DMS 273 (cell line): ENCODE measurements around the gene MRPL27.

Experiments used
- DNase-seq: peaks from one replicate; lab custom pipeline; 2025; ENCODE audit not compliant: unreplicated experiment; lab: John Stamatoyannopoulos, UW

MRPL27 gene

DNA sequence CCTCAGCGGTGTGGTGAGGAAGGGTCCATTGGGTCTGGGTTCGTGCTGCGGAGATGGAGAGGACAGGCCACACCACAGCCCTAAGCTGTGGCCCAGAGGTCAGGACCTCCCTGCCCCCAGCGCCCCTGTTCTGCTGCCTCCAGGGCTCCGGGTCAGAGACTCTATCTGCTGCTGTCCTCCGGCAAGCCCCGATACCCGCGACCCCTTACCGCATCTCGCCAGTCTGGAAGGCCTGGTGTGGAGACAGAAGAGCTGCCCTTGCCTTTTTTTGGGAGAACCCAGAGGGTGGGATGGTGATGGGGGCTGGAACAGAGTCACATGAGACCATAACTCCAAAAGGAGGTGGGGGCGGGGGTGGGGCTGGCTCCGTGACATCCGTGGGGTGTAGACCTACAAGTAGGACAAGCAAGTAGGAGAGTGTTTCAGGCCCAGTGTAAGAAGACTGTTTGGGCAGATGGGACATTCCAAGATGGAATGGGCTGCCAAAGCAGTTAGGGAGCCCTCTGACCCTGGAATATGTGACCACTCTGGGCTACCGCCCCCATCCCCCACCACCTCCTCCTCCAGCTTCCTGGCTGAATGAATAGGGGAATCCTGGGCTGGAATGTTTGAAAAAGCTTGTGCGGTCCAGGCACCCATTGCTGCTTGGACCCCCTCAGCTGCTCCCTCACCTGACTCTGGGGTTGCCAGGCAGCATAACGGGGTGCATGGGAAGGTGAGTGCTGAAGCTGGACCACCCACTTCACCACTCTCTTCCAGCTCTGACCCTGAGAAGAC is 25.7 kb downstream of the MRPL27 start:
- no peak for DNase-seq

DNA sequence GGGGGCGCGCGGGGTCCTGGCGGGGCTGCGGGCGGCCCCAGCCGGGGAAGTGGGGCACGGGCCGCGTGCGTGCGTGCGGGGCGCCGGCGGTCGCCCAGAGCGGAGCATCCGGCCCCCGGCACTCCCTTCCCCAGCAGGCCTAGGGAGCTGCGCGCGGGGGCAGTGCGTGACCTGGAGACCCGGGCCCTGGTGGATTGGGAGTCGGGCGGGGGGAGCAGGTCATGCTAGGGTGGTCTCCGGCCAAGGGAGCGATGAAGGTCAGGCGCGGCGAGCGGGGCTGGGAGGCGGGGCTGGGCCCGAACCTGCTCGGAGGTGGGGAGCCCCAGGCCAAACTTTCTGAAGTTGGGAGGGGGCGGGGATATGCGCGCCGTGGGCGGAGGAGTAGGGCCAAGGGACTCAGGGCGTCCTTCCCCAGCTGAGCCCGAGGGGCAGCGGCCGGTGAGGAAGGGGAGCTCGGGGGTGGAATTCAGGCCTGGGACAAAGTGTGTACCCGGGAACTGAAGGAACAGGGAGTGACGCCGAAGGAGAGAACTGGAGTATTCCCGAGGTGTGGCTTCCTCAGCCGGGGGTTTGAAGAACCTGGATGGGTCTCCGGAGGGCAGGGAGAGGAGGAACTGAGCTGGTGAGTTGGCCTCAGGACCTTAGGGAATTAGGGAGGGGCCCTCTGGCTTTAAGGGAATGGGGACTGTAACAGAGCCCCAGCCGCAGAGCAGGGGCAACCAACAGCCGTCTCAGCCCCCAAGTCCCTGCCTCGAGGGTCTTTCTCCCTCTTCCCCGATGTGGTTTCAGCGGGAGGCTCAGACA is 26.5 kb downstream of the MRPL27 start:
- DNase-seq = peak; percentile 61

DNA sequence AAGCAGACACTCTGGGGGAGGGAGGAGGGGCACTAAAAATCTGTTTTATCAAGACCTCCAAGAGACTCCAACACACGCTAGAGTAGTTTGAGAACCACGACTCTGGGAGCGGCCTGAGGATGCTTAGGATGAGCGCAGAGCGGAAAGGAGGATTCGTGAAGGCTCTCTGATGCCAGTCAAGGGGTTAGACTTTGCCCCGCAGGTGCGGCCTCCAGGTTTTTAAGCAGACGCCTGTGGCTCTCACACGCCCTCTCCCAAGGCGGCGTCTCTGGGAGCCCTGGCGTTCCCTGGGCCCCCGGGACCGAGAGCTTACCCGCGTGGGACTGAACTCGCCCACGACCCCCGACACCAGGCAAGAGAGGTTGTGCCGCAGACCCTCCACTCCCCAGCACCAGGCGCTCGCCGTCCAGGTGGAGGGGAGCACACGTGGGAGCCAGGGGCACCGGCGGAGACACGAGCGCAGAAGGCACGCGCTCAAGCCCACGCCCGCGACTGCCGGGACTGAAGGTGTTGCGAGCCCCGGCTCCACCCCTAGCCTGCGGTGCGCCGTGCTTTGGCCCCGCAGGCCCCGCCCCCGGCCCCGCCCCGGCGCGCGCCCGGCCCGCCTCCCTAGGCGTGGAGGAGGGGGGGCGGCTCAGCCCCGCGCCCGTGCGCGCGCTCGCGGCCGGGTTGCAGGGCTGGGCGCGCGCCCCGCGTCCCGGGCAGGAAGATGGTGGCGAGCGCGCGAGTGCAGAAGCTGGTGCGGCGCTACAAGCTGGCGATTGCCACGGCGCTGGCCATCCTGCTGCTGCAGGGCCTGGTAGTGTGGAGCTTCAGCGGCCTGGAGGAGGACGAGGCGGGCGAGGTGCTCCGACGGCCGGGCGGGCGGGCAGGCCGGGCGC is 27.3 kb downstream of the MRPL27 start, which contains the start of gene XYLT2:
XYLT2 (plus strand) TSS at position 695 of the 881 bp plus-strand sequence; CDS start at position 710, 15 bp downstream.
- peak; percentile 97 for DNase-seq

DNA sequence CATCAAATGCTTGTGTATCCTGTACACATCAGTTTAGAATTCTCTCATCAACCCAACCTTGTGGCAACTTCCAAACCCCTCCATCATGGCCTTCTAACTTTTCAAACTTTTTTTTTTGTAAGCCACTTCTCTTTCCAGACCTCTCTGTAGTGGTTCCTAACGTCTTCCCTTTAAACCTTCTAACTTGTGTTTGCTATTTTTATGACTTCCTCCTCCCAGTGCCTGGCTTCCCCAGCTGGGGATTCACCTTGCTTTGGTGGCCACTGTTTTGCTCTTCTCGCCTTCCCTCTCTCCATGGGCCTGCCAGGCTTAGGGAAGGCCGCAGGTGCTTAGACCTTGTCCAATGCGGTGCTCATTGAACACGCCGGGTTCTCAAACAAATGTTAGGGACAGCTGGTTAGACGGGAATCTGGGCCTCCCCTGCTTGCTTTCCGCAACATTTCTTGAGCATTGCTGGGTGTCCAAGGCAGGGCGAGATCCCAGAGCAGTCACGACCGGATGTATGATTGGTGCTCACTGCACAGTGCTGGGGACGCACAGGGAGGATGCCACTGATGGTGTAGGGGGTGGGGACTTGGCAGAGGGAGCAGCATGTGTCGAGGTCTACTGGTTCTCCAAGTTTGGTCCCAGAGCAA is 28.1 kb downstream of the MRPL27 start:
- DNase-seq = no peak

DNA sequence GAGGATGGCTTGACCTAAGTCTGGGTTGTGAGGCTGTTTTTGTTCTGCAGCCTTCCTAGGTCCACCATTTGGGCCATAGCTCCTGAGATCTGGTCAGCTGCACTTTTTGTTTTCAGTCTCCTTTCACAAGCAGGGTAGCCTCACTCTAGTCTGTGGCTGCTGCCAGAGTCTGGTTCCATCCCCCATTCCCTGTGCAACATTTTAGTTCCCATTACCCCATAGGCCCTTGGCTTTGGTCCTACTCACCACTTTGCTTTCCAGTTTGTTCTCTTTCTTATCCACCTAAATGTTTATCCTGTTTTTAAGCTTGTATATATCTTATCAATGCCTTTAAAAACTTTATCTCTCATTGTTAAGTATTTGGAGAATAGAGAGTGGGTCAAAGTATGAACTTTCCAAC is 33.6 kb downstream of the MRPL27 start:
- DNase-seq = no peak

DNA sequence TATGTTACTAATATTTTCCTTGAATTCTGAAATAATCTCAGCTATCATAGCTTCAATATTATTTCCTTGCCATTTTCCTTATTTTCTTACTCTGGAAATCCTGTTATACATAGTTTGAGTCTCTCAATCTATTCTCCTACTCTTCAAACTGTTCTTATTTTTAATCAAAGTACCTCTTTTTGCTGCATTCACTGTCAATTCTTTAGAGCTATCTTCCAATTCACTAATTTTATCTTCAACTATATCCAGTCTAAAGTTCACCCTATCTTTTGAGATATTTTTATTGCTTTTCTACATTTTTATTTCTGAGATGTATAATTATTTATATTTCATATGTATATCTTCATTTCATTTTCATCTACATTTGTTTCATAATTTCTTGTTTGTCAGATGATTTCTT is 34.3 kb downstream of the MRPL27 start:
- no peak for DNase-seq

DNA sequence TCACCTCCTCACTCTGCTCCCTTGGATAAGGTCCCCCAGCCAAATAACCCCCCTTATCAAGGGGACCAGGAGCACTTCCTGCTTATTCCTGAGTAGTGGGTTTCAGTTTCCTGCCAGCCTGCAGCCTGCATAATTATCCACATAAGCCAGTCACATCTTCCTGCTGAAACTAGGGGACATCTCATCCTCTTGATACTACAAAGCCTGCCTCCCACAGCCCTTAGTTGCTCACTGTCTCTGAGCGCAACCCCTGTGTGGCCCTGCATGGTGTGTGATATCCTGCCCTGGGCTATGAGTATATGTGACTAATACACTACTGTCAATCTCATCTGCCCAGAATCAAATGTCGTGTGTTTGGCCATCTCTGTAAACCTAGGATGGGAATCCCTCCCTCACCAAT is 35.0 kb downstream of the MRPL27 start:
- DNase-seq = no peak

DNA sequence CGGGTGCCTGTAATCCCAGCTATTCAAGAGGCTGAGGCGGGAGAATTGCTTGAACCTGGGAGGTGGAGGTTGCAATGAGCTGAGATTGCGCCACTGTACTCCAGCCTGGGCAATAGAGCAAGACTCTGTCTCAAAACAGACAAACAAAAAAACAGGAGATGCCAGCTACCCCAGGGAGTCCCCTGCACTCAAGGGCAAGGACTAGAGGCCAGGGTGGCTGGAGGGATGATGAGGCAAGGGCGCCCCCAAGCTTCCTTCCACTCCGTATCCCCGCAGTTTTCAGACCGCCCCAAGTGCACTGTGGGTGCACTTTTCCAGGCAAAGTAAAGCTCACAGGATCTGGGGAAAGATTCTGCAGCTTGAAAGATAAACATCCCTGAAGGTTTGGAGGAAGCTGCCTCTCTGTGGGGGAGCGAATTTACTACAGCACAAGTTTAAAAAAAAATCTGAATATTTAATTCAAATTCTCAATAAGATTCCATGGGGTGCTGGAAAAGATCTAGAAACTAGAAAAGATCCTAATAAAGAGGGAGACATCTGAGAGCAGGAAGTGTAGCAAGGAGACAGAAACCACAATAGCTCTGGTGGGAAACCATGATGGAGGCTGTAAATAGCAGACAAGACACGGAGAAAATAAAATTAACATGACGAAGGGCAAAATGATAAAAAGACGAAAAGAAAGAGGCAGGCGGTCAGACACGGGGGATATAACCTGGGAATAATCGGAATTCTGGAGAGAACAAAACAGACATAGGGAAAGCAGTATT is 39.5 kb downstream of the MRPL27 start:
- peak; percentile 29 for DNase-seq

DNA sequence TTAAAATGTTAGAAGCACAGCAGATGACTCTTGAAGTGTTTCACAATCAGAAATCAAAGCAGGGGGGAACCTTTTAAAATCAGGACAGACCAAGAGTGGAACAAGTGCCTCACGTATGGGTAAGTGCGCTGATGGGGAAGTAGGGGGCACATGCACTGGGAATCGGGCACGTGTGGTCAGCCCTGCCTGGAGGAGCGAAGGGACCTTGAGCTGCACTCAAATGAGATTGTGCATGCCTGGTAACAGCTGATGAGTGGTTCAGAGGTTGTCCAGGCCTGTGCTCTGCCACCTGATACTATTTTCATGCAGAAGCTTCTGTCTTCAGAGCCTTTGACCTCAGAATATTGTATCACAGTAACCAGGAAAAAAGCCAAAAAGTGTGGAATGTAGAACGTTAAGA is 40.8 kb downstream of the MRPL27 start:
- DNase-seq = no peak

DNA sequence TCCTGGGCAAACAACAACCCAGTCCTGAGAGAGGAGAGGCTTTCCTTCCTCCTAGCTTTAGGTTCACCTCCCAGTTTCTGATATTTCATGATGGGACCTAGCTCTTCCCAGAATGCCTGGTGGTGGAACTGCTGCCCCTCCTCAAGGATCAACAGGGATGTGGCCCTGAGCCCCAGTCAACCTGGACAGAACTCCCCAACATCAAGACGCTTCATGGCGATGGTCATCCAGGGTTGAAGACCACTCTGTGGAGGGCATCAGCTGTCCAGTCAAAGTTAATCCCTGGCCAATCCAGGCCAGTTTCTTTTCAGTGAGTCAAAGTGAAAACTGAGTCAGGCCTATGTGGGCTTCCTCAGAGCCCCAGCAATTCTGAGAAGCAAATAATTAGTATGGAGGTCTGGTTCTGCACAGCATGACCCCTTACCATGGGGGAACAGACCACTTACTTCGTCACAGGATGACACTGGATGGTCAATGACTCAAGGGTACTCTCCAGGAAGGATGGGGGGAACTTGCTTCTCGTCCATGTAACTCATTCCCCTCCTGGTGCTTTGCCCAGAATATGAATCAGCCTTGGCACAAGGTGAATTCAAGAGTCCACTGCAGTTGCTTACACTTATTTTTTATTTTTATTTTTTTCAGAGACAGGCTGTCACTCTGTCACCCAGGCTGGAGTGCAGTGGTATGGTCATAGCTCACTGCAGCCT is 41.7 kb downstream of the MRPL27 start:
- DNase-seq = no peak

DNA sequence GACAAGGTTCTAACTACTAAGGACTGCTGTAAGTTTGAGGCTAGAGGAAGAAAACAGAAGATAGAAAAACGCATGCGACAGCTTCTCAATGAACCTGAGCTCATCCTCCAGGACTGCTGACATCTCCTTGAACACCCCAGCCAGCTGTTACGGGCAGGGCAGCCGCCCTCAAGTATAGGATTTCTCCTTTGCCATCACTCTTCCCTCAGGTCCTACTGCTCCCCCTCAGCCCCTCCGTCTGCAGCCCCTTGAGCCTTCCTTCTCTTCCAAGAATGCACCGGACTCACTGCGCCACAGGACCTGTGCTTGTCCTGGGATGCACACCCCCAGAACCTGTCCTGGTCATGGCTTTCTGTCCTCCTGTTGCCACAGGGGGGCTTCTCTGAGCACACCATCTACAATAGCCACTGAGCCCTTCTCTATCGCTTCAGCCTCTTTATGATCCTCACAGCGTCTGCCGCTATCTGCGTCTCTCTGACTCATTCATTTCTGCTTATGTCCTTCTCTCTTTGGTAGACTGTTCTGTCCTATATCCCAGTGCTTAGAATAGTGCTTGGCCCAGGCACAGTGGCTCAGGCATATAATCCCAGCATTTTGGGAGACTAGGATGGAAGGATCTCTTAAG is 42.7 kb downstream of the MRPL27 start:
- no peak for DNase-seq

DNA sequence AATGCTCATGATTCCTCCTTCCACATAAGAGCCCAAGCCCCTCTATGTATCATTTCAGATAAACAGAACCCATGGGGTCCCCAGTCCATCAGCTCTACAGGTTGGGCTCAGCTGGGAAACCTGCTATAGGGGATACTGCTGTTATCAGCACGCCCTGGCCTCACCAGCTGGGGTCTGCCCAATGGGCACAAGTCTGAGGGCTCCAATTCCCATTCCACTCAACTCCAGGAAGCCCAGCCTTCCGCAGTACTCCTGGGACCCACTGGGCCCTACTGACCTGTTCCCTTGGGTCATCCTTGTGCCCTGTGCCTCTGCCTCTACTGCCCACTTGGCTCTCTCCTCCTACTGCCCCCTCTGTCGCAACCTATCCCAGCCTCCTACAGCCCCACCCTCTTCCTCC is 43.3 kb downstream of the MRPL27 start:
- no peak for DNase-seq

DNA sequence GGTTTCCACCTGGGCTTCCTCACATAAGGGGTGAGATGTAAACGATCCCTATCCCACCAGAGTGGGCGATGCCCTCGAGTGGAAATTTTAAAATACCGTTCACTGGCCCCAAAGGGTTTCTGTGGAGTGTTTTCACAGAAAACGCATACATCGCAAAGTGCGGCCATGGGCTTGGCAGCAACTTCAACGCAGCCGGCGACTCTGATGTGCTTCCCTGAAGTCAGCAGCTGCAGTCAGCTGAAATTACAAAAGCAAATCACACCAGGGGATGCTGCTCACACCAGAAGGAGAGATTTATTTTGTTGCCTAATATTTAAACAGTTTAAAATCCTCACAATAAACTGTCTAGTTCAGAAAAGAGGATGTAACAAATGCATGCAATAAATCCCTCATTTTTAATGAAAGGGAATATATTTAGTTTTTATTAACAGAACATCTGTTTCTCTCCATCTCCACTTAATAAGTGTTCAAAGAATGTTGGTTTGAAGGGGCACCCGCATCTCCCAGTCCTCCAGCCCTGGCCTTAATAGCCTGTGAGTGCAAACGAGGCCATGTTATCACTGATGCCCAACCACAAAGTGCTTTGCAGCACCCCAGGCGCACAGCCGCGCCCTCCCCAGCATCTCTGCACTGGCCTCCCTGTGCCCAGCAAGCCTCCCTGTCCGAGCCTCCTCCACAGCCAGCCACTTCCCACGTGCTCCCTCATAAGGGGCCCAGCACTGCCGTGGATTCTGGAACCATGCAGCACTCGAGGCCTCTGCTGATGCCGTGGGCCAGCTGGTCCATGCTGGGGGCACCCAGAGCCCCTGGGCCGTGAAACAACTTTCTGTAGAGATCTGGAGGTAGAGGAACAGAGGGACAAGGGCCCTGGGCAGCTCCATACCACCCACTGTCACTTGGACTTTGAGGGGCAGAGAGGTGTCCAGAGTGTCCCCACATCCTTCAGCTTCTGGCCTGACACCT is 44.3 kb downstream of the MRPL27 start:
- no peak for DNase-seq

DNA sequence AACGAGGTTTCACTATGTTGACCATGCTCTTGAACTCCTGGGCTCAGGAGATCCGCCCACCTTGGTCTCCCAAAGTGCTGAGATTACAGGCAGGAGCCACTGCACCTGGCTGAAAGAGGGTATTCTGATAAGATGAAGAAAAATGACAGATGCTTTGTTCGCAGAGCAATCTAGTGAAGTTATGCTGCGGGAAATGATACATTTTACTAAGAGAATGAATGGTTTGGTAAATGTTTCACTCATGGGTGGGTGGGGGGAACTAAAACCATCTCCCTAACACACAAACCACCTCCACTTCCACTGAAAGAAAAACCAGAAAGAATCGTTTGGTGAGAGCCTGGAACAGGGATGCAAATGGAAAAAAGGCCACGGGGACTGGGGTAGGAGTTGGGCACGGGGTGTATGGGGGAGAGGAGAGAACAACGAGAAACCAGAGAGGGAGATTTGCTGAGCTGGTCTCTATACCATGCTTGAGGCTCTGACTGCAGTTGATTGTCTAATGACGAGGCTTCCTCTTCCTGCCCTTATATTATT is 46.1 kb downstream of the MRPL27 start:
- DNase-seq = no peak

DNA sequence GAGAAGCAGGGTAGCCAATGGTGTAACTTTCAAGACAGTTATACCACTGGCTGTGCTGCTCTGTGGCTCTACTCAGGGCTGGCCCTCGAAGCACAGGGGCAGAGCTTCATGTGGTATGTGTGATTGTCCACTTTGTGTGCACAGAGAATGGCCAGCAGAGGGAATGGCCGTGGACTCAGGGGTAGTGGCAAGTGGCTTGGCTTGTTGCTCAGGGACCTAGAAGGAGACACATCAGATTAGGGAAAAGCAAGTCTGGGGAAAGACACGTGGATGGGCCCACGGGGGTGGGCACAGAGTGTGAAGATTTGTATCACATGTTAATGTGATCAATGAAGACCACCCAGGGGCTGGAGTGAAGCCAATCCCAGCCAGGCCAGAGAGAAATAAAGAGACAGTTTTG is 47.1 kb downstream of the MRPL27 start:
- DNase-seq = no peak

DNA sequence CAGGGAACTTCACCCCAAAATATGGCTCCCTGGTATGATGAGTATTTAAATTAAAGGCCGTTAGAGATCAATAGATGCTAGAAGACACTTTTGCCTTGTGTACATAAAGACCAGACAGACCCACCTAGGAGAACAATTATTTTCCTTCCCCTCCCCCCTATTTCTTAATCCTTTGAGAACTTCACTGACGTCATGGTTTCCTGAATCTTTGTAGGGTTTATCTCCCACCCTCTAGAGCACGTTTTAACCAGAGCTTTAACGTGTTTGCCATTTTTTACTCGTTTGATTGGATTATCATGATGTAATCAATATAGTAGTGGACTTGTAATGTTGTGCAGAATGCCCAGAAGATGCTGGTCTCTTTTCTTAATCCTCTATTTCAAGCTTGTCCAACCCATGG is 49.9 kb downstream of the MRPL27 start:
- DNase-seq = no peak

DNA sequence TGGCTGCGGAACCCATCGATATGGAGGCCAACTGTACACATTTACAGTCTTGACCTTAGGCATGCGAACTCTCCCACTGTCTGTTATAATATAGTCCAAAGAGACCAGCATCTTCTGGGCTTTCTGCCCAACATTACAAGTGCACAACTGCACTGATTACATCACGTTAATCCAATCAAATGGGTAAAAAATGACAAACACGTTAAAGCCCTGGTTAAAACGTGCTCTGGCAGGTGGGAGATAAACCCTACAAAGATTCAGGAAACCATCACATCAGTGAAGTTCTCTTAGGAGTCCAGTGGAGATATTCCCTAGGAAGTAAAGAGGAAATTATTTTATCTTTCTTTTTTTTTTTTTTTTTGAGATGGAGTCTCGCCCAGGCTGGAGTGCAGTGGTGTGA is 50.7 kb downstream of the MRPL27 start:
- DNase-seq = peak; percentile 69
